ENCODE data around the gene CASP2. TPM values are rescaled to one million over a fixed set of nuclear protein-coding genes. Genes with fewer than 3 reads are reported as not detected.
"Not testable (repeated sequence)": the region's sequence is repeated elsewhere in the genome, so short reads cannot be mapped to it uniquely, and the experiment has no call there.

Gene CASP2
- total RNA-seq, 1 experiment from 2014 or later = 64.1 TPM

DNA sequence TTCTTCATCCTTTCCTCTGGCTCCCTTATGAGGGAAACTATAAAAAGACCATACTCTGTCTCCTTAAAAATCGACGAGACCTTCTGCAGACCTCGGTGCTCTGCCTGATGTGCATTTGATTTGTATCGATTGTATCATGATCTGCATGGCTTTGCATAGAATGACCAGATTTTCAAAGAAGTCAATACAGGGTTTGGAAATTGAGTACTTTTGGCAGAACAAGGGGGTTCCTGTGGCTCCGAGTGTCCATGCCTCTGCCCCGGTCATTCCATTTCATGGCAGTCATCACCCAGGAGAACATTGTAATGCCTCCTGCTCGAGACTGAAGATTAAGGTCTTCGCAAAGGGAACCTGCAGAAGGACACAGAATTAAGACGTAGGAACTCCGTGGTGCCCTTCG is 685 bp downstream of the CASP2 start:
- DNase-seq (ENCODE audit: low read depth, low spot score) = no peak
- RAD21 ChIA-PET (ENCODE audit: low non-redundant PET in 1 of 2, low total read pairs in 2 of 2, uncharacterized antibody in 2 of 2, unreplicated experiment in 2 of 2) = no interaction called here
- Histone ChIP-seq H3K36me3 (ENCODE audit: control insufficient read depth in 1 of 2, insufficient read depth in 2 of 2, low read length in 2 of 2) (peaks cover 19 to 23% of the 10 kb centered on the region in 2 experiments; a peak in 3 of 4 replicates), H3K4me2 (ENCODE audit: low read length) (peak overlapping the region; percentile 82), H3K4me1 (ENCODE audit: control insufficient read depth in 1 of 2, insufficient read depth in 2 of 2, low read length in 2 of 2) (peaks cover 27 to 51% of the 10 kb centered on the region in 2 experiments), H3K27me3 (ENCODE audit: insufficient read depth, low read length) (no peaks in the 10 kb centered on the region), H3K9me2 (ENCODE audit: insufficient read depth) (no peaks in the 10 kb centered on the region), H3K27ac (ENCODE audit: low read depth, low read length) (peak overlapping the region; percentile 66), H2AFZ (ENCODE audit: low read depth, low read length, poor library complexity, severe bottlenecking) (no peak overlapping the region), H3K4me3 (replicated peaks in 1 of 2; ENCODE audit: low read depth in 1 of 2, low read length in 2 of 2) (peak overlapping the region; percentile 81 to 96), H4K20me1 (ENCODE audit: insufficient read depth) (no peaks in the 10 kb centered on the region), H3K9me3 (ENCODE audit: control insufficient read depth in 1 of 2, insufficient read depth in 1 of 2, low read depth in 1 of 2, low read length in 2 of 2) (no peaks in the 10 kb centered on the region; a peak in 1 of 4 replicates), H3K9ac (ENCODE audit: low read length) (peak overlapping the region; percentile 98), H3K79me2 (ENCODE audit: insufficient read depth, low read length) (peaks cover 44% of the 10 kb centered on the region)
- no peak for ATAC-seq
- POLR2A ChIA-PET = no interaction called here
- CTCF ChIA-PET = no interaction called here
- TF ChIP-seq SP1 (IDR thresholded peaks at IDR 0.05; ENCODE audit: low read depth) (no peak), EZH2phosphoT487 (IDR thresholded peaks at IDR 0.05; ENCODE audit: borderline replicate concordance) (no peak)
- TF ChIP-seq, protein P1, sequence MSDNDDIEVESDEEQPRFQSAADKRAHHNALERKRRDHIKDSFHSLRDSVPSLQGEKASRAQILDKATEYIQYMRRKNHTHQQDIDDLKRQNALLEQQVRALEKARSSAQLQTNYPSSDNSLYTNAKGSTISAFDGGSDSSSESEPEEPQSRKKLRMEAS (IDR thresholded peaks at IDR 0.05) = no peak
- TSS peak; percentile 45 for BruUV-seq (replicated peaks)
- intact Hi-C loops (cut with micrococcal nuclease) = no loop called here

DNA sequence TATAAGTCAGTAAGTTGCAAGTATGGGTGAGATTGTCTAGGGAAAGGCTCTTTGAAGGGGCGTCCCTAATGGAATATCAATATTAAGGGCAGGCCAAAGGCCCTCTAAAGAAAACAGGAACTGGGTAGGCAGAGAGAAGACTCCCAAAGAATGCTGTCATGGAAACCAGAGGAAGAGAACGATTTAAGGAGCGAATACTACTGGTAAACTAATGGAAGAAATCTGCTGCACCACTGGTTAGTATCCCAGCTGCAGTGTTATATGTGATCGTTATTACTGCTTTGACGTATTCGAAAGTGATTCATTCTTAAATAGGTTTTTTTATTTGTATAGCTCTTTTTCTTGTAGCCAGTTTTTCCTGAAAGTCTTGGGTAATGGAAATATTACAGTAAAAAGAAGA is 1.3 kb downstream of the CASP2 start:
- Histone ChIP-seq H3K9me2 (ENCODE audit: insufficient read depth) (no peaks in the 10 kb centered on the region), H3K9ac (ENCODE audit: low read length) (peak overlapping the region; percentile 98), H3K4me3 (replicated peaks in 1 of 2; ENCODE audit: low read depth in 1 of 2, low read length in 2 of 2) (peak overlapping the region; percentile 81 to 96), H3K36me3 (ENCODE audit: control insufficient read depth in 1 of 2, insufficient read depth in 2 of 2, low read length in 2 of 2) (peaks cover 25 to 28% of the 10 kb centered on the region in 2 experiments; a peak in 3 of 4 replicates), H2AFZ (ENCODE audit: low read depth, low read length, poor library complexity, severe bottlenecking) (no peak overlapping the region), H3K27me3 (ENCODE audit: insufficient read depth, low read length) (no peaks in the 10 kb centered on the region), H3K79me2 (ENCODE audit: insufficient read depth, low read length) (peaks cover 49% of the 10 kb centered on the region), H3K4me2 (ENCODE audit: low read length) (peak overlapping the region; percentile 82), H3K27ac (ENCODE audit: low read depth, low read length) (peak overlapping the region; percentile 66; the same call in 1 of the 2 replicates), H4K20me1 (ENCODE audit: insufficient read depth) (no peaks in the 10 kb centered on the region), H3K9me3 (ENCODE audit: control insufficient read depth in 1 of 2, insufficient read depth in 1 of 2, low read depth in 1 of 2, low read length in 2 of 2) (no peaks in the 10 kb centered on the region; a peak in 1 of 4 replicates), H3K4me1 (ENCODE audit: control insufficient read depth in 1 of 2, insufficient read depth in 2 of 2, low read length in 2 of 2) (peaks cover 24 to 45% of the 10 kb centered on the region in 2 experiments)
- no TSS peak for BruUV-seq (replicated peaks)
- no peak for TF ChIP-seq POLR2AphosphoS5 (IDR thresholded peaks at IDR 0.05; ENCODE audit: low read depth, low read length)
- TF ChIP-seq SRF (IDR thresholded peaks at IDR 0.05; ENCODE audit: low read depth) = no peak
- no peak for TF ChIP-seq ZFX (IDR thresholded peaks at IDR 0.05)
- no peak for TF ChIP-seq ZBTB33 (IDR thresholded peaks at IDR 0.05; ENCODE audit: extremely low read depth, insufficient replicate concordance, low read length)
- no peak for TF ChIP-seq ZNF274 (IDR thresholded peaks at IDR 0.05; ENCODE audit: low read depth, low read length)
- CTCF ChIA-PET = no interaction called here
- ATAC-seq (no peak), DNase-seq (ENCODE audit: low read depth, low spot score) (no peak)
- POLR2A ChIA-PET = interaction anchor here (0.7 kb wide), 1 partner anchor 328 kb away, joined by 3 read pairs; no protein-coding TSS in a partner anchor
- intact Hi-C loops (cut with micrococcal nuclease) = no loop called here
- RAD21 ChIA-PET (ENCODE audit: low non-redundant PET in 1 of 2, low total read pairs in 2 of 2, uncharacterized antibody in 2 of 2, unreplicated experiment in 2 of 2) = no interaction called here

DNA sequence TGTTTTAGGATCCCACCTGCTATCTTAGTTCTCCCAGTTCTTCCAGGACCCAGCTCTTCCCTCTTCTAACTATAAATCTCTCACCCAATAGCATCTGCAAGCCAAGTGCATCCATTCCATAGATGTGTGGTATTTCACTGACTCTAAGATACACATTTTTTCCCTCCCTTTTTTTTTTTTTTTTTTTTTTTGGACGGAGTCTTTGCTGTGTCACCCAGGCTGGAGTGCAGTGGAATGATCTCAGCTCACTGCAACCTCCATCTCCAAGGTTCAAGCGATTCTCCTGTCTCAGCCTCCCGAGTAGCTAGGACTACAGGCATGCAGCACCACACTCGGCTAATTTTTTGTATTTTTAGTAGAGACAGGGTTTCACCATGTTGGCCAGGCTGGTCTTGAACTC is 1.7 kb downstream of the CASP2 start:
- H3K4me3 ChIP-seq (replicated peaks in 1 of 2; ENCODE audit: low read depth in 1 of 2, low read length in 2 of 2) = not testable (repeated sequence)

More for the DNA sequence above, 1.7 kb downstream of the CASP2 start:
- H2AFZ ChIP-seq (ENCODE audit: low read depth, low read length, poor library complexity, severe bottlenecking); H3K27me3 ChIP-seq (ENCODE audit: insufficient read depth, low read length); H3K9ac ChIP-seq (ENCODE audit: low read length); H3K9me3 ChIP-seq (ENCODE audit: control insufficient read depth in 1 of 2, insufficient read depth in 1 of 2, low read depth in 1 of 2, low read length in 2 of 2); H3K9me2 ChIP-seq (ENCODE audit: insufficient read depth); RAD21 ChIA-PET (ENCODE audit: low non-redundant PET in 1 of 2, low total read pairs in 2 of 2, uncharacterized antibody in 2 of 2, unreplicated experiment in 2 of 2); BruUV-seq (replicated peaks); H3K27ac ChIP-seq (ENCODE audit: low read depth, low read length); CTCF ChIA-PET; H4K20me1 ChIP-seq (ENCODE audit: insufficient read depth); DNase-seq (ENCODE audit: low read depth, low spot score); ATAC-seq; intact Hi-C loops (cut with micrococcal nuclease): not testable (repeated sequence)
- peaks cover 22 to 40% of the 10 kb centered on the region in 2 experiments for H3K4me1 ChIP-seq (ENCODE audit: control insufficient read depth in 1 of 2, insufficient read depth in 2 of 2, low read length in 2 of 2)
- H3K36me3 ChIP-seq (ENCODE audit: control insufficient read depth in 1 of 2, insufficient read depth in 2 of 2, low read length in 2 of 2) = peaks cover 30 to 32% of the 10 kb centered on the region in 2 experiments; a peak in 3 of 4 replicates
- H3K79me2 ChIP-seq (ENCODE audit: insufficient read depth, low read length) = peaks cover 54% of the 10 kb centered on the region
- POLR2A ChIA-PET = interaction anchor here (0.7 kb wide), 1 partner anchor 329 kb away, joined by 3 read pairs; no protein-coding TSS in a partner anchor
- peak overlapping the region; percentile 82 for H3K4me2 ChIP-seq (ENCODE audit: low read length)

Data from HCT116 (cell line).